ENCODE results near the gene TMEM63C.

TMEM63C gene

GRCh38 chr14:77175843-77176242 lies 5.8 kb upstream of the TMEM63C start:
- DNase-seq (ENCODE audit: low read depth in 2 of 2), result no peak

GRCh38 chr14:77177702-77178101 lies 3.9 kb upstream of the TMEM63C start:
- H3K4me3 ChIP-seq (replicated peaks in 1 of 2; ENCODE audit: low read depth in 2 of 2, low read length in 2 of 2), result no peak overlapping the region
- no peak for TF ChIP-seq CTCF (IDR thresholded peaks at IDR 0.05; ENCODE audit: low read depth, low read length)
- peak in 1 of 2 donors; percentile 17 for DNase-seq (ENCODE audit: low read depth in 2 of 2)

More at GRCh38 chr14:77175843-77176242, 5.8 kb upstream of the TMEM63C start:
- TF ChIP-seq CTCF (IDR thresholded peaks at IDR 0.05; ENCODE audit: low read depth, low read length), result no peak
- no peak overlapping the region for H3K4me3 ChIP-seq (replicated peaks in 1 of 2; ENCODE audit: low read depth in 2 of 2, low read length in 2 of 2)

DNA sequence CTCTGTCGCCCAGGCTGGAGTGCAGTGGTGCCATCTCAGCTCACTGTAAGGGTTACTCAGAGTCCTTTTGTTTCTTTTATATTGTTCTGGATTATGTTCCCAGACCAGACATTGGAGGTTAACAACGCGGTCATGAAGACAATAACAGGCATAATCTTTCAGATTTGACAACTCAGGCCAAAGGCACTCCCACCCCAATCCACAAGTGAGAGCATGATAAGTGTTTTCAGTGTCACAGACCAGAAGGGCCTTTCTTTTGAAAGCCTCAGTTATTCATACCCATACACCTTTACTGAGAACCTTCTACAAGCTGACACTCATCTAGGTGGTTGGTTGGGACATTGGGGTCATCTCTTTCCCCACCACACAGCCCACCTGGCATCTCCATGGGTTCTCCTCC lies 2.9 kb upstream of the TMEM63C start:
- no peak for TF ChIP-seq CTCF (IDR thresholded peaks at IDR 0.05; ENCODE audit: low read depth, low read length)
- no peak overlapping the region for H3K4me3 ChIP-seq (replicated peaks in 1 of 2; ENCODE audit: low read depth in 2 of 2, low read length in 2 of 2)
- no peak for DNase-seq (ENCODE audit: low read depth in 2 of 2)

- no peak overlapping the region for H3K4me3 ChIP-seq (replicated peaks in 1 of 2; ENCODE audit: low read depth in 2 of 2, low read length in 2 of 2)
- no peak for TF ChIP-seq CTCF (IDR thresholded peaks at IDR 0.05; ENCODE audit: low read depth, low read length)
- DNase-seq (ENCODE audit: low read depth in 2 of 2), result no peak
Measured at GRCh38 chr14:77180726-77181602, 634 bp upstream of the TMEM63C start.

DNA sequence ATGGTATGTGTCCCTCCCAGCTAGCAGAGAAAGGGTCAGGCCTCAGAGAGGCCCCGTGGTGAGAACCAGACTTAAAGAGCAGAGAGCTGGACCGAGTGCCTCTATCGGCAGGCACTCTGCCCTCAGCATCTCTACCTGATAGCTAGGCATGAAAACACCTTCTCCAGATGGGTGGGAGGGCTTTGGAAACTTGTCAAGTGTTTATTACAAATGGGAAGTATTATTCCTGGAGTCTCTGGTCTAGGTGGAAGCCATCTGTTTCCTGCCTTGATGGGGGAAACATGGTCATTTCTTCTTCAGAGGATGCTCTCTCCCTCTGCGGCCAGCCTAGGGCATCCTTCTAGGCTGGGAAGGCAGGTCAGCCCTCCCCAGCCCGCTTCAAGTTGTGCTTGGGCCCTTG lies 2.3 kb downstream of the TMEM63C start:
- no peak overlapping the region for H3K4me3 ChIP-seq (replicated peaks in 1 of 2; ENCODE audit: low read depth in 2 of 2, low read length in 2 of 2)
- no peak for TF ChIP-seq CTCF (IDR thresholded peaks at IDR 0.05; ENCODE audit: low read depth, low read length)
- no peak for DNase-seq (ENCODE audit: low read depth in 2 of 2)

- no peak for TF ChIP-seq CTCF (IDR thresholded peaks at IDR 0.05; ENCODE audit: low read depth, low read length)
- H3K4me3 ChIP-seq (replicated peaks in 1 of 2; ENCODE audit: low read depth in 2 of 2, low read length in 2 of 2), result no peak overlapping the region
- DNase-seq (ENCODE audit: low read depth in 2 of 2), result no peak
Measured at GRCh38 chr14:77184396-77185092, 2.9 kb downstream of the TMEM63C start.

Data from cardiac fibroblast (primary cell).